ENCODE results near the gene UBAP2L.
"Not testable (repeated sequence)": the region's sequence is repeated elsewhere in the genome, so short reads cannot be mapped to it uniquely, and the experiment has no call there.

Gene UBAP2L

DNA sequence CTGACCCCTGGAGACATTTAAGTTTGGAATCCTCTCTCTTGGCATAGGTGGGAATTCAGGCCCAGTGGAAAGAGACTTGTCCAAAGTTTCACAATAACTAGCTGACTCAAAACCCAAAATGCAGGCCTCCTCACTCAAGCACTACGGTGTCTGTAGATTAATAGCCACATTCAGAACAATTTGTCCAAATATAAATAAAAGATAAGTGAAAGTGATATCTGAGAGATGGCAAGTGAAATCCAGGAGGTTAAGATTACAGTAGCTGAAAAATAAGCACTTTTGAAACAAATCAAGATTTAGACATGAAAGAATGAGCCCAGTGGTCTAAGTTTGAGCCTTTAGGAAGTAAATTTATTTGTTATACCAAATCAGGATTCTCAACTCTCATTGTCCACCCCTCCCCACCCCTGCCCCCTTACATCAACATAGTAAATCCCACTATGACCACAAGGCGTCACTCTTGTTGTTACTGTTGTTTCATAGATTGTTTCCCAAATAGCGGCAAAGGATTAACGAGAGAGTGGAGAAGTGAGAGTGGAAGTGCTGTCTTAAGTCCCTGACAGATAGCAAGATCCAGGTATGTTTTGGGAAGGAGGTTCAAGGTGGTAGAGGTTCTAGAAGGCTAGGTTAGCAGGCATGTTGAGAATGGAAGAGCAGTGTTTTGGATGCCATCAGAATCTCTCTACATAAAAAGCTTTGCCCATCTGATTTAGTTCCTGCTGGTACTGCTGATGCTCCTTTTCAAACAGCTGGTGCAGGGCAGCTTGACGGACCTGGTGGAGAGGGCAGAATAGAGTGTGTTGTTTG lies 21.8 kb upstream of the UBAP2L start:
- no peak for DNase-seq

DNA sequence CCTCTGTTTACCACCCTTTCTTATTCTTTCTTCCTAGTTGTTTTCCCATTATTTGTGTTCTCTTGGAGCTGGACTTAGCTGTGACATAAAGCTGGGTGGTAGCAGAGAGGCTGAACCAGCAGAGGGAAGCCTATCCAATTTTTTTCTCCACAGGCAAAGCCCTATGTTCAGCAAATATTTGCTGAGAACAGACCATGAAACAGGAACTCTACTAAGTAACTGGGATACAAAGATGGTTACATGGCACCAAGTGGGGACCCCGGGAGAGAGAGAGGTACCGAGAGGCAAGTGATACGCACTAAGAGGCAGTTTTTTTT lies 21.2 kb upstream of the UBAP2L start:
- no peak for DNase-seq

DNA sequence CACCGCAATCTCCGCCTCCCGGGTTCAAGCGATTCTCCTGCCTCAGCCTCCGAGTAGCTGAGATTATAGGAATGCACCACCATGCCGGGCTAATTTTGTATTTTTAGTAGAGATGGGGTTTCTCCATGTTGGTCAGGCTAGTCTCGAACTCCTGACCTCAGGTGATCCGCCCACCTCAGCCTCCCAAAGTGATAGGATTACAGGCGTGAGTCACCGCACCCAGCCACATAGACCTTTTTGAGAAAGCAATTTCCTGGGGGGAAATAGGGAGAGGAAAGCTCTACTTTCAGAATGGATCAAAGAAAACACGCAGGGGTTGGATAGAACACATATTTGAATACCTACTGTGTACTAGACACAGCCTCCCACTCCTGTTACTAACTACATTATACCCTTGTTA lies 15.0 kb upstream of the UBAP2L start:
- not testable (repeated sequence) for DNase-seq

DNA sequence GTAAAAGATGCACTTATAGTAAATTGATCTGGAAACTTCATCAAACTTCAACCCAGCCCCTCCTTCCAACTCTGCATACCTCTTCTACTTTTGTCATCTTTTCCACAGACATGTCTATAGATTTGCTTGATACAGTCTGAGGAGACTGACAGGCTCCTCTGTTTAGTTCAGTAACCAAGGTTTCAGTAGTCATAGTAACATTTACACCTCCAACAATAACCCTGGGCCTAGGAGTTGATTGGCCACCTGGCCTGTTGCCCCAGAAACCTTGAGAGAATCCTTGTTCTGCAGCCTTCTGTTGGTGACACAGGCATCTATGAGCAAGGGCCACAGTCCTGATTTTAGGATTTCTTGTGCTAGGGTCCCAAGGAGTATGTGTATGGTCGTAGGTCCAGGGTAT lies 14.6 kb upstream of the UBAP2L start, which contains the start of gene CFAP141:
CFAP141 (minus strand) TSS at position 138 of the 400 bp plus-strand sequence; CDS start at position 112, 26 bp downstream.
- DNase-seq, result no peak

DNA sequence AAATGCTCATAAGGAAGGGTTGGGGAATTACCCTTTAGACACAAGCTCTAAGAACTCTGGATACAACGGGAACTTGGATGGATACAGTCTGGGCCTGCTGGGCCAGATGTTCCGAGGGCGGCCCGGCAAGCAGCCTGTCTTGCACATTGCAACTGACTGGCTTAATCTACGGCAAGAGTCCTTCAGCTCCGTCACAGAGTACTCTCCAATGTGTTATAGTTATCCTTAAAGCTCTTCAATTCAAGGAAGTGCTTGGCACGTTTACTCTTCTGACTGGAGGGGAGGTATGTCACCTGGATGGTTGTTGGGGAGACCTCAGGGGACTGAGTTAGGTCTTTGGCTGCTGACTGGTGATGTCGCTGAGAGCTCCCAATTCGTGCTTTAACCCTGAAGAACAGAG lies 13.5 kb upstream of the UBAP2L start:
- DNase-seq, result no peak

- no peak for DNase-seq
Measured at GRCh38 chr1:154208677-154209388, 11.9 kb upstream of the UBAP2L start.

DNA sequence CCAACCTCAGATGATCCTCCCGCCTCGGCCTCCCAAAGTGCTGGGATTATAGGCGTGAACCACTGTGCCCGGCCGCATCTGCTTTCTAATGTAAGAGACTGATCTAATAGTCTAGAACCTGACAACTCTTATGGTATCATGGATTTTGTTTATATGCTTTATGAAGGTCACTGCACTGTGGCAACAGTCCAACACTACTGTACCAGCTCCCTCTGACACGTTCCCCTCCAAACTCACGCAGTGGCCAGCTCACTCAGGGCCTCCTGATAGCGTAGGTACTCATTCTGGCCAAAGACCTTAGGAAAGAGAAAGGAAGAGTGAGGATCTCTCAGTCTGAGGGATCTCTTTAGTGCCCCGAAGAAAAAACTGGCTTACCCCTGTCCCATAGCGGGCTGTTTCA lies 8.7 kb upstream of the UBAP2L start:
- no peak for DNase-seq

- DNase-seq, result no peak
Measured at GRCh38 chr1:154213274-154213673, 7.5 kb upstream of the UBAP2L start.

DNA sequence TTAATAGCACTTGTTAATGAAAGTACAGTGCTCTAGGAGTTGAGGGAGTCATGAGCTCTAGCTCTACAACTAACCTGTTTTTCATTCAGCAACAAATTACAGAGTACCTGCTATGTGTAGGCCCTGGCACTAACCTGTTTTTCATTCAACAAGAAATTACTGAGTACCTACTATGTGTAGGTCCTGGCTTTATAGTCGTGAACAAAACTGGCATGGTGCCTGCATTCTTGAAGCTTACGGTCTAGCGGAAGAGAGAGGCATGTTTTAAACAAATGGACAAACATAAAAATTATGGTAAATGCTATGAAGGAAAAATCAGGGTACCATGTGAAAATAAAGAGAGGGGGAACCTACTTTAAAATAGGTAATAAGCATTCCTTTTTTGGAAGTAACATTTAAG lies 2.2 kb upstream of the UBAP2L start:
- no peak for DNase-seq

DNA sequence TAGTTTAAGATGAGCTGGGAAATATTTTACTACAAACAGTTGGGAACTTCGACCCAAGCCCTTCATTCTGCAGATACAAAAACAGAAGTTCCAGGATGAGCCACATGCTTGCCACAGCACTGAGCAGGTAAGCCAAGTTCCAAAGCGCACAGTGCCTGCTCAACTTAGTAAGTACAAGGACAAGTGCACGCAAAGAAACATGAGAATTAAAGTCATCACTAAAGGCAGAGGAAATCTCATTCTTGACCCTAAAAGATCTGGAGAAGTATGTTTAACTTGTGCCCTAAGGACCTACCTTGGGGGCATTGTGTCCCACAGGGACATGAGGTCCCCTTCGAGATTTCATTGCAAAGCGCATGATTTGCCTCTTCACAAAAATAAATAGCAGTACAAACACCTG lies 1.2 kb upstream of the UBAP2L start:
- no peak for DNase-seq

GRCh38 chr1:154220970-154221277 lies 169 bp downstream of the UBAP2L start:
- no peak for DNase-seq

DNA sequence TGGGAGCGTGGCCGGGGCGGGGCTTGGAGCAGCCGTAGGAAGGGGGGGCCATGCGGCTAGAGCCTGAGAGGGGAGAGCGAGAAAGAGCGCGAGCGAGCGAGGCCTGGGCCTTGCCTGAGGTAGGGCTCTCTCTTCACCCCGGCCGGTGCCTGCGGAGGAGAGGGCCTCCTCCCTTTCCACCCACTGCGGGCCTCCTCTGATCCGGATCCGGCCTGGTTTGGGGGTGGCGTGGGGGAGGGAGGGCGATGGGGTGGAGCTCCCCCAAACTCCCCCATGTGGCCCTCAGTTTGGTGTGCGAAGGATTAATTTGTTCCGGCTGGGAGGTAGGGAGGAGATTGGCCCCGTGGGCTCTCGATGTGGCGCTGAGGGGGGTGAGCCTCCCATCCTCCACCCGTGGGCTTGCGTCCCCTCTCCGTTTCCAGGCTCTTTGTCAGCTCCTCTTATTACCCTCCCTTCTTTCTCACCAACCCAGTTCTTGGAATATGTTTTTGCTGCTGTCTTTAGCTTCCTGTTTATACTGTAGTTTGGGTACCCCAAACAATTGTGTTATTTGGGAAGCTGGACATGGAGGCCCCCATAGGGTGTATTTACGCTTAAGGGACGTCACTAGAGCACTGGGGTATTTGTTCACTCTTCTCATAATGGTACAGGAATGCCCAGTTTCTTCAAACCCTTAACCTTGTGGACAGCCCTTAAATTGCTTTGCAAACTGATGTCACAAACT lies 685 bp downstream of the UBAP2L start:
- DNase-seq, result peak; percentile 73

GRCh38 chr1:154222518-154222917 lies 1.8 kb downstream of the UBAP2L start:
- no peak for DNase-seq

DNA sequence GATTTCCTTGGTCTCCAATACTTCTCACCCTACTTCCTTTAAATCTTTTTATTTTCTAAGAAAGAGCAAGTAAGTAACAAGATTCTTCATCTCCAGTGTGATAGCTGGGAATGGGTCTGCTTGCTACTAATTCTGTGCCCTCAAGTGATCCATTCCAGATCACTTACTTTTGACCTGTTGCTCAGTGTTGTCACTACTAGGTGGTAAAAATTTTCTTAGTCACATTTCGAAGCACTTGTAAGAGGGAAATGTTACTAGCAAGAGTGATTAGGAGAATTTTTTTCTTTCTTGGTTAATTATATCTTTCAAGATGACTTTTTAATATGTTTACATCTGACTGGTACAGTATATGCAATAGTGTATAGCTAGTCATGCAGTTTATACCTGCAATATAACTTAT lies 2.2 kb downstream of the UBAP2L start:
- DNase-seq, result no peak

DNA sequence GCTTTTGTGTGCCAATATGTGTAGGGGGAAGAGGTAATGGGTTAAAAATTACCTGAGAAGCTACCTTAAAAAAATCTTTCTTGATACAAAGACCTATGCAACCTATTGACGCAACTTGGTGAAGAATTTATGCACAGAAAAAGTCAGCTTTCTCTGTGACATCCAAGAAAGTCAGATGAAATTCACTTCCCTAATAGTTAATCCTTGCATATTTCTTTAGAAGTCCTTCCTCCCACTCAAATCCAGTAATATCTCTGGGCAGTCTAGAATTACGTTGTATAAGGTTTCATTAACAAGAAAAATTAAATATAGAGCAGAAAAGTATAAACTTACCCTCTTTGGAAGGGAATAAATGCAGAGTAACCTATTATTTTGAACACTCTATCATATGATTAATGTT lies 2.9 kb downstream of the UBAP2L start:
- DNase-seq, result no peak

DNA sequence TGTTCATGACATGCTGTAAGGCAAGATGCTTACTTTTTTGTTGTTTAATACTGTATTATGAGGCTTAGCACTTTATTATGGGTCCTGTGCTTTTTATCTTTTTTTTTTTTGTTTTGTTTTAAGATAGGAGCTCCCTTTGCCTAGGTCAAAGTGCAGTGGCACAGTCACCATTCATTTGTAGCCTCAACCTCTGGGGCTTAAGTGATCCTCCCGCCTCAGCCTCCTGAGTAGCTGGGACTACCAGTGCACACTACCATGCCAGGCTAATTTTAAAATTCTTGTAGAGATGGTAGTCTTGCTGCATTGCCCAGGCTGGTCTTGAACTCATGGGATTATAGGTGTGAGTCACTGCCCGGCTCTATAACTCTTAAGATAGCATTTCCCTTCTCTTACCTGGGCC lies 4.6 kb downstream of the UBAP2L start:
- no peak for DNase-seq

DNA sequence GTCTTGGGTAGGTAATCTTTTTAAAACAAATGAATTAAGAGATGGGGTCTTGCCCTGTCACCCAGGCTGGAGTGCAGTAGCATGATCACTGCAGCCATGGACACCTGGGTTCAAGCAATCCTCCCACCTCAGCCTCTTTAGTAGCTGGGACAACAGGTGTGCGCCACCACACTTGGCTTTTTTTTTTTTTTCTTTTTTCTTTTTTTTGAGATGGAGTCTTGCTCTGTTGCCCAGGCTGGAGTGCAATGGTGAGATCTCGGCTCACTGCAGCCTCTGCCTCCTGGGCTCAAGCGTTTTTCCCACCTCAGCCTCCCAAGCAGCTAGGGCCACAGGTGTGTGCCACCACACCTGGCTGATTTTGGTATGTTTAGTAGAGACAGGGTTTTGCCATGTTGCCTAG lies 10.4 kb downstream of the UBAP2L start:
- DNase-seq, result not testable (repeated sequence)

GRCh38 chr1:154233127-154233526 lies 12.4 kb downstream of the UBAP2L start:
- DNase-seq, result not testable (repeated sequence)

DNA sequence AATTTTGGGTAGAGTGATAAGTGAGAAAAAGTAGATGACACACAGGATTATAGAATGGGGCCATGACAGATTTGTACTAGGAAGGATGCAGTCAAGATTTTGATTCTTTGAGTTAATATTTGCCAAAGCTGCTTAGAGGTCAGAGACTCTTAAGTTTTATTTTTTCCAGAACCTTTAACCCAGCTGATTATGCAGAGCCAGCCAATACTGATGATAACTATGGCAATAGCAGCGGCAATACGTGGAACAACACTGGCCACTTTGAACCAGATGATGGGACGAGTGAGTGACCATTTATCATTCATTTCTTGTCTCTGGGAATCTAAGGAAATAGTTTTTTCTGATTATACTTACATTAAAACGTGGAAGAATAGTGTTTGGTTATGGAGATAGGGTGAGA lies 16.1 kb downstream of the UBAP2L start:
- DNase-seq, result no peak

- no peak for DNase-seq
Measured at GRCh38 chr1:154237435-154237834, 16.7 kb downstream of the UBAP2L start.

DNA sequence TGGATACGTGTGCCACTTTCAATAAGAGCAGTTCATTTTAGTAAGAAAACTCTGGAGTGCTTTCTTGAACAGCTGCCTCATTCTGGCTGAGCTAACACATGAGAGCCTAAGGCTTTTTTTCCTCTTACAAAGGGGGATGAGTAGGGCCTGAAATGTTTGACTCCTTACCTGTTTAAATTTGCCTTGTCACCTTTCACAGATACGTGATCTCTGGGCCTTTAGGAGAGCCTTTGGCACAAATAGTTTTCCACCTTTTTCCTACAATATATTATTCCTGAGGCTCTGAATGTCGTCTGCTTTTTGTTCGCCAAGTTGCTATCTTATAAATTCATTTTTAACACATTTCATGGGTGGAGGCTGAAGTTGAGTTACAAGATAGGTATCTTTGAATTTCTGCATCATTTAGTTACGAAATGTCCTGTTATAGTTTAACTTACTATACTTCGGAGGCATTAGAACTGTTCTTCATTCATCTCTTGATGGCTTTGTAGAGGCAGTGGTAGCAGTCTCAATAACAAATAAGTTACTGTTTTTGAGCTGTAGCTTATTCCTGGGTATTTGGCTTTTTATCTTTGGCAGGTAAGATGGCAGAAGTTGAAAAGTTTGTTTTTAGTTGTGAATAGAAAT lies 17.2 kb downstream of the UBAP2L start:
- no peak for DNase-seq

DNA sequence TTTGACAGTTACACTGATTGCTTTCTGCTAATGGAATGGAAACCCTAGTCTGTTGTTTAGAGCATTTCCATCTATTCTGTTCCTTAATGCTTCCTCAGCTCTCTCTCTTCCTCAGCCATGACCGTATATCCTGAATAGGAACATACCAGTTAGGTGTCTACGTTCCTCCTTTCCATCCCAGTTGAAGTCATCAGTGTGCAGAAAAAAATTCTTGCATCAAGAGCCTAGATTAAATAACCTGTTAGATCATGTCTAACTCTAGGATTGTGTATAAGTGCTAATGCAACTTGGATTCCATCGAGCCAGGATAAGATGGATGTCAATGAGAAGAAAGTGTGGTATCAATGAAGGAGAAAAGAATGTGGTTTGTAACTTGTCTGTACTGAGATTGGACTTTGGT lies 18.7 kb downstream of the UBAP2L start:
- DNase-seq, result no peak

DNA sequence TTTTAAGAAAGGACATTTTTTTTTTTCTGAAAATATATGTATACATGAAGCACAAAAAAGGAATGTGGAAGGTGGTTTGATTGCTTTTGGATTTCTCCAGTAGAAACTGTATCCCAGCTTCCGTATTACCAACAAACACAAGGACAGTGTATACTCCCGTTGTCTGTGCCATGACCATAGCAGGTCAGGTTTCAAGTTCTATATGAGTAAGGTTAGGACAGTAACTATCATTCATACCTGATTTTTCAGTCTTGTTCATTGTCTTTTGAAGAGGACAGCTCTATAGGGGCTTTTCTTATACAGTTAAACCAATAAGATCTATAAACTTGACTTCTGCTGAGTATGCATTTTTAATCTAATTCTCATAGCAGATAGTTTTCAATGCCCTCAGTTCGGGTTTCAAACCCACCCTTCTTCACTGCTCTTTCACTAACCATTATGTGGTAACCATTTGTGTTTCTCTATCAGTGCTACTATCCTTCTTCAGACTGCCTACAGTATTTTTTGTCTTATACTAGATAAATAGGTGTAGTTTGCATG lies 19.6 kb downstream of the UBAP2L start:
- DNase-seq, result no peak

Data from stimulated activated naive CD4-positive, alpha-beta T cell treated with Interleukin-2 at 50 U/mL for 16 hours (primary cell).